ENCODE data around the gene MPRIP.
A peak's percentile ranks its signal among the peaks of the same experiment; 100 is the strongest.
"Not testable (repeated sequence)": the region's sequence is repeated elsewhere in the genome, so short reads cannot be mapped to it uniquely, and the experiment has no call there.

Gene MPRIP

DNA sequence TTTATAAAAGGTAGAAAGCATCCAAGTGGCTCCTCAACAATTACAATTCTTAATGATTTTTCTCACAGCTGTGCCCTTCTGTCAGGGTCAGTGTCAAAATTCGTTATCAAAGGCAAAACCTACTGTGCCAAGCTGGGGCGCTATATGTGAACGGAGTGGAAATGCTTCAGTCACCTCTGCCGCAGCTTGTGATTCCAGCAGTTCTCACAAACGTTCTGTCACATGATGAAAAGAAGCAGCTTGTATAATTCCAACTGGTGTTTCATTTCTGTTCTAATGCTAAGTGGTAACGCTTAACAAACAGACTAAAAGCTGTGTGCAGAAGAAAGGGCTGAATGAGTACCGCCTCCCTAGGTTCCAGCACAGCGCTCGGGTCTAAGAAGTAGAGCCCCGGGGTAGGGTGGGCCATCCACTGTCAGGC lies 149.7 kb downstream of the MPRIP start:
- DNase-seq, result peak in 1 of 2 experiments; percentile 13

DNA sequence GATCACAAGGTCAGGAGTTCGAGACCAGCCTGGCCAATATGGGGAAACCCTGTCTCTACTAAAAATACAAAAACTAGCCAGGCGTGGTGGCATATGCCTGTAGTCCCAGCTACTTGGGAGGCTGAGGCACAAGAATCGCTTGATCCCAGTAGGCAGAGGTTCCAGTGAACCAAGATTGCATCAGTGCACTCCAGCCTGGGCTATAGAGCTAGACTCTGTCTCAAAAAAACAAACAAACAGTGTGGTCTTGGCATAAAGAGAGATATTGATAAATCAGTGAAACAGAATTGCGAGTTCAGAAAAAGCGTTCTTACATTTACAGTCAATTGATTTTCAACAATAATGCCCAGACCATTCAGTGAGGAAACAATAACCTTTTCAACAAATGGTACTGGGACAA lies 153.2 kb downstream of the MPRIP start:
- DNase-seq, result not testable (repeated sequence)

DNA sequence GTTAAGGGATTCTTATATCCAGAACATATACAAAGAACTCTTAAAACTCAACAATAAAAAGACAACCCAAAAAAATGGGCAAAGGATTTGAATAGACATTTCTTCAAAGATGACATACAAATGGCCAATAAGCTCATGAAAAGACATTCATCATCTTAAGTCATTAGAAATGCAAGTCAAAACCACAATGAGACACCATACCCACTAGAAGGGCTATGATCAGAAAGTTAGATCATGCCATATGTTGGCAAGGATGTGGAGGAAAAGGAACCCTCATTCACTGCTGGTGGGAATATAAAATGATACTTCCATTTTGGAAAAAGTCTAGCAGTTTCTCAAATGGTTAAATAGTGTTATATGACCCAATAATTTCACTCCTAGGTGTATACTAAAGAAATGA lies 154.5 kb downstream of the MPRIP start:
- DNase-seq, result no peak

DNA sequence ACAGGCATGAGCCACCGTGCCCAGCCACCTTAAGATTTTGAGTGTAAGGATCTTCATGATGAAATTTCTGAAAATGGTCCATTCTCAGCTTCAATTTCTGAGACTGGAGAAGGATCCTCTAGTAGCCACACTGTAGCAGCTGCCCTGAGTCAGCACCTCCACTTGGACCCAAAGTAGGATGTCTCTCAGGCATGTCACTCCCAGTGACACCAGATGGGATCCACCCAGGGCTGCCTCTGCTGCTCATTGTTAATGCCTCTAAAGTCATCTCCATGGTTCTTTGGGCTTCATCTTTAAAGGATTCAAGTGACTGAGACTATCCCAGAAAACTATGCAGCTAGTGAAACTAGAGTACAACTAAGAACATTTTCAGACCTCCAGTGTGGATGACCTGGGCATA lies 156.0 kb downstream of the MPRIP start:
- no peak for DNase-seq

DNA sequence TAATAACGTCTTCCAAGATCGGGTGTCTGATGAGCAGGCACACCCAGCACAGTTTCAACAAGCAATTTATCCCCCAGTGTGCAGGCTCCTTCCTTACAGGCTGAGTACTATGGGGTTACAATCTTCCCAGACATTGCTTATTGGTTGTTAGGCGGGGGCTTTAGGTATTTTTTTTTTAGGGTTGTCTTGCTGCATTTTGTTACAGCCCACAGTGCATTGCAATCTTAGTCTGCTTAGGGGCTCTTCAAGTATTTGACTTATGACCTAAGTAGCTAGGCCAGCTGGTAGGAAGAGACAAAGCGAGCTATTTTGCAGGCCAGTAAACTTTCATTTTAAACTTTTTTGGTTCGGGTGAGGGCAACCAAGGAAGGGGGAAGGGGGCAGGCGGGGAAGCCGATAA lies 158.1 kb downstream of the MPRIP start:
- no peak for DNase-seq

DNA sequence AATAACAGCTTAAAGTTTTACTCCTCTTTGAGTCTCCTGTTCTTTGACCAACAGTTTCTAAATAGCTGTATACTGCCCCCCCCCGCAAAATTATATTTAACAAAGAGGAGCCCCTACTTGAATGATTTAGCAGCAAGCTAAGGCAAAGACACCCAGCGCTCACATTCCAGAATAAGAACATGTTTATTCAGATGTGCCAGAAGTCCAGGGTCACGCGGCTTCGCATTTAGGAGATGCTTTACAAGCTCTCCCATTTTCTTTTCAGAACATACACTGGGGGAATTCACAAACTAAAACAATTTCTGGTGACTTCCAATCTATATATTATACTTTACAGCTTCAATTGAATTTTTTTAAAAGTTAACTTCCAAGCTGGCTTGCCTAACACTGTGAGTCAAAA lies 158.6 kb downstream of the MPRIP start:
- no peak for DNase-seq

DNA sequence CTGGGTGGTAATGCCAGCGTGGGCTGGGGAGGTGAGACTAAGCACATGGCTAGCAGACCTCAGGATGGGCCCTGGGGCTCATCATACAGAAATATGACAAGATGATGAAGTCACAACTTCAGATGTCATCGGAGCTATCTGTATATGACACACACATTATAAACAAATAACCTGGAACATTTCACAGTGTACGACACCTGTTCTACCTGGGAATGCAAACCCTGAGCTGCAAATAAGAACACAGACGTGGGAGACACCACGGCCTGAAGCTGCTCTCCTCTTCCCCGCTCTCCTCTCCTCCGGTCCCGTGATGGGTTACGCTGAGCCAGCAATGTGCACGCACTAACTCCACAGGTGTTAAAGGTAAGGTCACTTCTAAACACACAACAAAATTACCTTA lies 159.0 kb downstream of the MPRIP start:
- DNase-seq, result no peak

DNA sequence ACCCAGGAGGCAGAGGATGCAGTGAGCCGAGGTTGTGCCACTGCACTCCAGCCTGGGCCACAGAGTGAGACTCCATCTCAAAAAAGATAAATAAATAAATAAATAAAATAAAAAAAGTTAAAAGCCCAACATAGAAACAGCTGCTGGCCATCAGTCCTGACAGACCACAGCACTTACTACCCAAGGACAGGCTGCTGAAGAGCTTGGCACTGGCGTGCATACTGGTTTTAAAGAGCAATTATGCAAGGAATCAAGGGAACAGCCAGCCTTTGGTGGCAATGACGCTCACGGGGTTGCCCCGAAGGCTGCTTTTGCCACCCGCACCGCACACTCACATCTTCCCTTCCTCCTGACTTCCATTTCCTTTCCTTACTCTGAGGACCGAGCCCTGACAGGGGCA lies 159.7 kb downstream of the MPRIP start:
- no peak for DNase-seq

DNA sequence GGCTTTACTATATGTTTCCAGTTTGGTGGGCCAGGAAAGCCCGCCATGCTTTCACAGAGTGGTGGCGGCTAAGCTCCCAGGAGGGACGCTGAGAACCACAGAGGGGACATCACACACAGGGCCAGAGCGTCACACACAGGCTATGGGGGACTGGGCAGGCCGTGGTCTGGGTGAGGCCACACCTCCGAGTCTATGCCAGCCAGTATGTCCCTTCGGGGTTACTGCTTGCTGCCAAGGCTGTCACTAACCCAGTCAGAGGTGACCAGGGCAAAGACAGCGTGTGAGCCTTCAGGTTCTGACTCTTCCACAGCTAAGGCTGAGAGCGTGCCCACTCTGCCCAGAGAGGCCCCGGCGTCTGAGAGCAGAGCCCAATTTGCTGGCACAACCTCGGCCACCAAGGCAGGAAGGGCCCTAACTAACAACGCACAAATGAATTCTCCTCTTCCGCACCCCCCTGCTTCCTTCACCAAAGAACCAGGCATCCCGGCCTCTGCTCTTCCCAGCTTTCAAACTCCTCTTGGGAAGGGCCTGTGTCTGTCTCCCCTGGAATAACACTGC lies 161.0 kb downstream of the MPRIP start:
- DNase-seq, result no peak

DNA sequence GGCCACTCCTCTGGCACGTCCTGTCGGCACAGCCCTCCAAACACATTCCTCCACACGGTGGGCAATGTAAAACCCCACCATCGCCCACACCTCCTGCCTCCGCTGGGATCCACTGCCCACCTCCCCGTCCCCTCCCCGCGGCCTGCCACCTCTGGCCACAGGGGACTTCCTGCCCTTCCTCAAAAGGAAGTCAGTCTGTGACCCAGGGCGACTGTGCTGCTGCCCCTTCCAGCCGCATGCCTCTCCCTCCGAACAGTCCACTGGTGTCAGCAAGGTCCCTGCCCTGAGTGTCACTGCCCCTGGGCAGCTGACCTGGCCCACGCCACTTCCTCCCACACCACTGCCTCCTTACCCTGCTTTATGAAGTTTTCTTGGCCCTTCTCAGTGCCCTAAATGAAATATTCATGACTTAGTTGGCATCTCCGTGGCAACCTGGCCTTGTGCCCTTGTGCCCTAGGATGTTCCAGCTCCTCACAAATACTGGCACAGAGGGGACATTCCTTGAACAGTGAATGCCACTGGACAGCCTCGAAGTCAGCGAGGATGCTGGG lies 161.9 kb downstream of the MPRIP start:
- no peak for DNase-seq

DNA sequence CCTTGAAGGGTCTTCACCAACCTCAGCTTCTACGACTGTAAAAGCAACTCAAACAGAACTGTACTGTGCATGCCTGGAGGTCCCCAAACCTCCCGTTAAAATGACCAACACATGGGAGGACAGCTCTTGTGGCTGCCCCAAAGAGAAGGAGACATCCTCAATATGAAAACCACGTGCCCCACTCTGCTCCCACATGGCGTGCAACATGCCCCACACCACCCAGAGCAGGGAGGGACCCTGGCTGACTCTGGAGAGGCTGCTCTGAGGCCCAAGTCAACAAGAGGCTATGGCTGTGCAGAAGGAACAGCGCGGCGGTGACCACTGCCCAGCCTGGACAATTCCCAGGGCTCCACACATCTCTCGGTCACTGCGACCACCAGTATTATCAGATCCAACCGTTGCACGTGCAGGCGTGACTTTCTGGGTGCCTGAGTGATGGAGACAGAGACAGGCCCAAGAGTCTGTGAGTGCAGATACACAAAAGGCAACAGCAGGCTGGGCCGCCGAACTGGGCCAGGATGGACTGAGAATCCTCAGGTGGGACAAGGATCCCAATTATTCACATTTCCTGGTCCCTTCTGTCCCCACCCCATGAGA lies 162.5 kb downstream of the MPRIP start:
- DNase-seq, result no peak

DNA sequence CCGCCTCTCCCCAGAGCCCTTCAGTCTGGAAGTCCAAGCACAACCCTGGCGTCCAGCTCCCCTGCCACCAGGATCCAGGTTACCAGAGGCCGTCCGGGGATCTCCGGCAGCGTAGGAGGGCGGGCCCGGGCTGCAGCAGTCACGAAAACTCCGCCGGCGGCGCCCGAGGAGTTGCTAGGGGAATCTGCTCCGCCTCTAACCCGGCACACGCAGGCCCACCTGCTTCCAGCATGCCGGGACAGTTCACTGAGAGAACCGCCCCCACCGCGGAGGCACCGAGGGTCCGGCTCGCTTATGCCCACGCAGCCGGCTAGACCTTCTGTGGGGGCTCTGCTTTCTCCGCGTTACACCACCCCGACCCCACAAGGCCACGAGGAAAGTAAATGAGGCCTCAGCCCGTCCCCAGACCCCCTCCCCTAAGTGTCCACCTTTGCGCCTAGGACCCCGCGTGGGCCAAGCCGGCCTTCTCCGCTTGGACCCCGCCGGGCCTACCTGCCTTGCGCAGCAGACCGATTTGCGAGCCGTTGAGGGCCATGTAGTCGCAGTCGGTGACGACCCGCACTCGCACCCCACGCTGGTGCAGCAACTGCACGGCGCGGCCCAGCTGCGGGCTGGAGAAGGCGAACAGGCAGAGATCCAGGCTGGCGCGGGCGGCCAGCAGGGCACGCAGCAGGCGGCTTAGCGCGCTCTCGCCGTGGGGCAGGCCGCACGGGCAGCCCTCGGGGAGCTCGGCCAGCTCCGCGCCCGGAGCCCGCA lies 163.3 kb downstream of the MPRIP start:
- DNase-seq, result peak; percentile 14 to 47

DNA sequence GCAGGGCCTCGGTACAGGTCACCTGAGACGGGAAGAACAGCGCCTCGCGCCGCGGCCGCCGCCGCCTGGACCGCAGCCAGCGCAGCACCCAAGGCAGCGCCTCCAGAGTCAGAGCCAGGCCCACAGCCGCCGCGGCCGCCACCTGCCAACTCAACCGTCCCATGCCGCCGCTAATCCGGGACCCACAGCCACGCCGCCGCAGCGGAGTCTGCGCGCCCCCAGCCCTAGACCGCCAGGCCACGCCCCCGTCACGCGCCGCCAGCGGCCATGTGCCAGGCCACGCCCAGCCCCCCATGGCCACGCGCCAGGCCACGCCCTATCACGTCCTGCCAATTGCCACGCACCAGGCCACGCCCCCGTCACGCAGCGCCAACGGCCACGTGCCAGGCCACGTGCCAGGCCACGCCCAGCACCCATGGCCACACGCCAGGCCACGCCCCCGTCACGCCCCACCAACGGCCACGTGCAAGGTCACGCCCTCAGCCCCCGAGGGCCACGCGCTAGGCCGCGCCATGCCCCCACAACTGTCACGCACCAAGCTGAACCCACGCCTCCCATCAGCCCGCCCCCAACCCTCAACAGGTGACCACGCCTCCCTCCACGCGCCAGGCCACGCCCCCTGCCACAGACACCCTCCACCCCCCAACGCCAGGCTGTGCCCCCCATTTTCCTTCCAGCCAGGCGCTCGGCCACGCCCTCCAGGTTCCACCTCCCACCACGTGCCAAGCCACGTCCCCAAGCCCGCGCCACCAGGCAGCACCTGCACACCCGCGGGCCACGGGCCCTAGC lies 164.1 kb downstream of the MPRIP start, which contains the start of gene PLD6:
Gene PLD6 (minus strand): TSS at position 210 of the 789 bp plus-strand sequence. CDS start 47 bp downstream, at position 163.
- peak; percentile 57 to 73 for DNase-seq

DNA sequence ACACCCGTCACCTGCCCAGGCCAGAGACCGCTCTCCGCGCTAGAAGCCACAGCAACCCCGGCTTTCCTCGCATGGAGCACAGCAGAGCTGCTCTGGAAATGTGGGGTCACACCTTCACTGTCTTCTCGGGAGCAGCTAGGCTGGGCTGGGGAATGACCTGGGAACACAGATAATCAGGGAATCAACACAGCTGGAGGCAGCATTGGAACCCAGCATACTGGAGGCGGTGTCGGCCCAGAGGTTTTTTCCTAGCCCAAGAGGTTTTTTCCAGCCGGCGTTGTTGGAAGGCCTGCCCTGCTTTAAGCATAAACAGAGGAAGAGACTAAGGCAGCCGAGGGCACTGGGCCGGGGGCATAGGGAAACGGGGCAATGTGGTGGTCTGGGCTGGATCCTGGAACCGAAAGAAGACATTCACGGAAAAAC lies 164.7 kb downstream of the MPRIP start:
- DNase-seq, result no peak

DNA sequence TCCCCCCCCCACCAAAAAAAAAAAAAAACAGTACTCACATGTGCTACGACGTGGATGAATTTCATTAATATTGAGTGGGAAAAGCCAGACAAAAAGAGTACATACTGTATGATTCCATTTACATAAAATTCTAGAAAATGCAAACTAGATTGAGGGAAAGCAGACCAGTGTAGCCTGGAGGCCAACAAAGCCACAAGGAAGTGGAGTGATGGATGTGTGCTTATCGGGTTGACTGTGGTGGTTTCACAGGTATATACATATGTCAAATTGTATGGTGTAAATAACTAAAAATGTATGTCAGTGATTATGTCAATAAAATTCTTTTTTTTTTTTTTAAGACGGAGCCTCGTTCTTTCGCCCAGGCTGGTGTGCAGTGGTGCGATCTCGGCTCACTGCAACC lies 165.7 kb downstream of the MPRIP start:
- no peak for DNase-seq

DNA sequence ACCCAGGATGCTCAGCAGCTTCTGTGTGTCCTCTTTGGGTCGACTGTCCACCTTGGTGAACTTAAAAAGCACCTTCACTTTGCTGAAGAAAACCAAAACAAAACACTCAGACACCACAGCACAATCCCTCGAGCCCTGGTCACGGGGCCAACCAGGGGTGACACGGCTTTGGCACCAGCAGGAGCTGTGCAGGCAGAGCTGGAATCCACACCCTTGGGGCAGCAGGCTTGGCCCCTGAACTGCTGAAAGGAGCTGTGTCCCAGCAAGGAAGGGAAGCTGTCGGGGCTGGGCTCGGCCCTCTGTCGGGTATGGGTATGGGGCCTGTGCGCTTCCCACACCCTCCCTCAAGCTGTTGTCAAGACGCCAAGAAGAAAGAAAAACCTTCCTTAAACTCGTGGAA lies 171.5 kb downstream of the MPRIP start:
- no peak for DNase-seq

DNA sequence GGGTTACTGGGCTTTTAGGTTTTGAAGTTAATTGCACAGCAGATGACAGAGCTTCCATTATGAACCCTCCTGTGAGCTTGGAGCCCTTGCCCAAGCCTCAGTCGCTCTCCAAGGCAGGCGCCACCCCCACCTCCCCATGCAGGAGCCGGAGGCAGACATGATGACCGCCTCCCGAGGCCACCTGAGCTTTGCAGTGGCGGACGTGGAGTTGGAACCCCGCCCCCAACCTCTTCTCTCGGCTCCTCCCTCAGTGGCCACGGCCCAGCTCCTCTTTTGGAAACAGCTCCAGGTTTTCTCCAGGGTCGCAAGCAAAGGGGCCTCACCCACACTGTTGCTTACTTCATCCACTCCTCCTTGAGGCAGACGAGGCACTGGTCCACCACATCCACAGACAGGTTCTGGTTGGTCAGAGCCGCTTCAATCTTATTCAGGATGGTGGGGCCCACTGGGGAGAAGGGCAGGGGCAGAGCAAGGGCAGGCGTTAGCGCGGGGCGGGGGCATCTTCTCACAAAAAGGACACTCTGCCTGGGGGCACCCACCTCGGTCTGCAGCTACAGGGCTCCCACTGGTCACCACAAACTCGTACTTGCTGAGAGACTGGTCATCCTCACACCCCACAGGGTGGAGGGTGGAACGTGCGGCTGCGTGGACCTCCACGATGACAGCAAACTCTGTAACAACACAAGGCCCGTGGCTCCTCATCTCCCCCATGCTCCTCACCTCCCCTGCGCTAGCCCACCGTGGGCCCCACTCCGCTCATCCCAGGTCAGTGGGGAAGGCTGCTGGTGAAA lies 172.6 kb downstream of the MPRIP start:
- DNase-seq, result no peak

DNA sequence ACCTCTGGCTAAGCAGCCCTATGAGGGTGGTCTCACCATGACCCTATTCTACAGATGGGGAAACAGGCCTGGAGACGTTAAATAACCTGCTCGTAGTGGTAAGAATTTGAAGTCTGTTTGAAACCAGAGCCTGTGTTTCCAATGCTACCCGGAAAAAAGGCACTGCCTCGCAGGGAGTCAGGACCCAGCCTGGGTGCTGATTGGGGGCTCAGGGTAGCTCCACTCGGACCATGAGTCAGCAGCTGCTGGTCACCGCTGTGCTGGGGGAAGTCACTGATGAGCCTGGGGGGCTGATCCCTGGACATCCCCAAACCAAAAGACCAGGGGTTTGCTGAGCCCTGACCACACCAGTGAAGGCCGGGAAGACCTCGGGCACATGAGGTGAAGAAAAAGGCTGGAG lies 173.3 kb downstream of the MPRIP start:
- DNase-seq, result no peak

DNA sequence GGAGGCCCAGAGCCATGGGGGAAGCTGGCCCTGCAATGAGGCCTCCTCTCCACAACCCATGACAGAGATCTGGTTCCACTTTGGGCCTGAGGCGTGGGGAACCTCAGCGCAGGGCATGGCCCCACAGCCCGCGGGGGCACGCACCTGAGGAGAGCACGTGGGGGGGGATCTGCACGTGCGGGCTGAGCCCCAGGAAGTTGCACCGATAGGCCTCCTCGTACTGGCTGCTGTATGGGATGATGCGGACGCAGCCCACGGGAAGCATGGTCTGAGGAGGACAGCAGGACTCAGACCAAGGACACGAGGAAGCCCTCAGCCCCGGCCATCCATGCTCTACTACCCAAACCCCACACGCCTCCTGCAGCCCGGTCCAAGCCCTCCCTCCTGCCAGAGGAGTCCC lies 174.0 kb downstream of the MPRIP start:
- no peak for DNase-seq

DNA sequence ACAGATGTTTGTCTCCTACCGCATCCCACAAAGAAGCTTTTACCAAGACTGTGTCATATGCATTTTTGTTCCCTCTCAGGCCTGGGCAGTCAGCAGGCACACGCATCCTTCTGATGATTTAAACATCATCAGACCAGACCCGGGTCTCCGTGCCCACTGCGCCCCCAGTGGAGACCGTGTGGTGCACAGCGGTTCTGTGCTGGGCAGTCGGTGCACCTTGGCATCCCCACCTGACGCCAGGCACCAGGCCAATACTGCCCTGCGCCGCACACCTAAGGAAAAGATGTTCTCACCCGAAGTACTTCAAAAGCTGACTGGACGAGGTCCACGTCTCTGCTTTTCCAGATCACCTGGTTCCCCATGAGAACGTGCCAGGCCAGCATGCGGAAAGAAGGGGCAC lies 174.5 kb downstream of the MPRIP start:
- DNase-seq, result no peak

DNA sequence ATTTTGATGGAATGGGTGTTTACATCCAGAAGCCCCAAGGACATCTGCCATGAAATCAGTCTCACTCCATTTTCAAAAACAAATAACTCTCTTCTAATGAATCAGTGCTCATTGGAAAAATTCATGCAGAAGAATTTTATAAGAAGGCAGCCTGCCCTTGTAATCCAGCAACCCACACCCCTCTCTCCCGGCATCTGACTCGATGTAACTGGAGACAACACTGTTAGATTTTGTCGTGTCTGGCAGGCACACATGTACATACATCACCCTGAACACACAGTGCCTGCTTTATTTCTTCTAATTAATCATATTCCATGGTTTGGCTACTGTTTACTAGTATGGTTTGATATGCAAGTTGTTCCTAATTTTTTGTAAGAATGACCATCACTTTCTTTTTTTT lies 175.7 kb downstream of the MPRIP start:
- DNase-seq, result no peak

DNA sequence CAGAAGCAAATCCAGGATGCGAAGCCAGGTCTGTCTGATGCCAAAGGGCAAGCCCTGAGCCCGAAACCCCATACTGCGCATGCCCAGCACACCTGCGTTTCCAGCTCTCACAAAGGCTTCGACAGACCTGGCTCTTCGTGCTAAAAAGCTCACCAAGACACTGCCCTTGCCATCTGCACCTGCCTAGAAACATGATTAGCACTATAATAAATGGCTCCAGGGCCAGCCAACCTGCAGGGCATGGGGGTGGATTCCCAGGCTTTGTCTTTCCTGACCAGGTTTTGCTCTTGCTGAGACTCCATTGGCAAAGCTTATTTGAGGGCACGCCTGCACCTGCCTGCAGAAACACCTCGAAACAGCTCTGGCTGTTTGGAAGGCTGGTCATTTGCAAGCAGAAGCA lies 178.3 kb downstream of the MPRIP start:
- DNase-seq, result peak in 1 of 2 experiments; percentile 44
